ENCODE results near the gene FOXD1. TPM values are rescaled to one million over a fixed set of nuclear protein-coding genes. Genes with fewer than 3 reads are reported as not detected.

The FOXD1 gene
- total and polyA plus RNA-seq, 8 donors: 0.18 to 0.28 (median 0.19) TPM; not detected in 5

GRCh38 chr5:73436535-73437100 is 12.0 kb downstream of the FOXD1 start:
- Histone ChIP-seq H3K27ac (no peak overlapping the region), H3K27me3 (peaks cover 42 to 100% (median 92%) of the 10 kb centered on the region in 3 donors), H3K4me3 (peak overlapping the region; percentile 14 to 50 (median 32)), H3K36me3 (no peaks in the 10 kb centered on the region), H3K9me3 (peaks cover 0 to 7% (median 0%) of the 10 kb centered on the region in 4 donors), H3K4me1 (peaks cover 13 to 21% (median 19%) of the 10 kb centered on the region in 4 donors)
- DNase-seq: peak in 1 of 2 donors; percentile 48
- no peak for TF ChIP-seq EP300 (IDR thresholded peaks at IDR 0.05)
- no peak for TF ChIP-seq POLR2A (IDR thresholded peaks at IDR 0.05)
- TF ChIP-seq POLR2AphosphoS5 (IDR thresholded peaks at IDR 0.05): no peak
- TF ChIP-seq CTCF (IDR thresholded peaks at IDR 0.05): no peak
- intact Hi-C loops (cut with DNase I; ENCODE audit: low total_unique reads): no loop called here
- 2 to 11% (median 3%) methylated on average over 25 to 66 of the region's 66 CpGs for WGBS, 5 donors

GRCh38 chr5:73435759-73436534 is 12.6 kb downstream of the FOXD1 start:
- TF ChIP-seq POLR2AphosphoS5 (IDR thresholded peaks at IDR 0.05) (no peak), CTCF (IDR thresholded peaks at IDR 0.05) (no peak), EP300 (IDR thresholded peaks at IDR 0.05) (no peak), POLR2A (IDR thresholded peaks at IDR 0.05) (no peak)
- peak overlapping the region in 2 of 4 donors; percentile 34 to 50 for H3K4me3 ChIP-seq
- H3K4me1 ChIP-seq: peaks cover 13 to 21% (median 19%) of the 10 kb centered on the region in 4 donors
- H3K27ac ChIP-seq: no peak overlapping the region
- intact Hi-C loops (cut with DNase I; ENCODE audit: low total_unique reads): no loop called here
- H3K27me3 ChIP-seq: peaks cover 37 to 98% (median 86%) of the 10 kb centered on the region in 3 donors
- WGBS, 5 donors: 13 to 23% (median 17%) methylated on average over 35 of the region's 35 CpGs
- no peaks in the 10 kb centered on the region for H3K36me3 ChIP-seq
- peaks cover 0 to 7% (median 0%) of the 10 kb centered on the region in 4 donors for H3K9me3 ChIP-seq
- DNase-seq: no peak

DNA sequence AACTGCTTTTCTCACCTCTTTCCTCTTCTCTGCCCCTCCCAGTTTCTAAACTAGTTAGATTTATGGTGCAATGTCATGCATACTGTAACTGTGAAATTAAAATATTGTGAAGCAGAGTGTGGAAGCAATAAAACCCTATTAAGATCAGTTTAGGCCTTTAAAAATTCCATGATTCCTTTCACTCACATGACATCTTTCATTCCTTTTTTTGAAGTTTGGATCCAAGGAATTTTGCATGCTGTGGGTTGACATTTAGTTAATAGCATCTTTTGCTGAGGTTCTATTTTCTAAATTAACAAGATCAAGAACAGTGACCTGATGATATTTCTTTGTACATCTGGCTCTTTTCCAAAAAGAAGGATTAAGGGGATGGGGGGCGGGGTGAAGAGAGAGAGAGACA is 13.7 kb downstream of the FOXD1 start:
- Histone ChIP-seq H3K36me3 (no peaks in the 10 kb centered on the region), H3K27me3 (peaks cover 33 to 96% (median 82%) of the 10 kb centered on the region in 3 donors), H3K4me3 (no peak overlapping the region), H3K27ac (no peak overlapping the region), H3K9me3 (peaks cover 0 to 7% (median 0%) of the 10 kb centered on the region in 4 donors), H3K4me1 (peaks cover 13 to 21% (median 19%) of the 10 kb centered on the region in 4 donors)
- WGBS, 5 donors: 20 to 44% (median 31%) methylated on average over 1 of the region's 1 CpG
- TF ChIP-seq CTCF (IDR thresholded peaks at IDR 0.05) (no peak), EP300 (IDR thresholded peaks at IDR 0.05) (no peak), POLR2A (IDR thresholded peaks at IDR 0.05) (no peak), POLR2AphosphoS5 (IDR thresholded peaks at IDR 0.05) (no peak)
- no peak for DNase-seq
- intact Hi-C loops (cut with DNase I; ENCODE audit: low total_unique reads): no loop called here

DNA sequence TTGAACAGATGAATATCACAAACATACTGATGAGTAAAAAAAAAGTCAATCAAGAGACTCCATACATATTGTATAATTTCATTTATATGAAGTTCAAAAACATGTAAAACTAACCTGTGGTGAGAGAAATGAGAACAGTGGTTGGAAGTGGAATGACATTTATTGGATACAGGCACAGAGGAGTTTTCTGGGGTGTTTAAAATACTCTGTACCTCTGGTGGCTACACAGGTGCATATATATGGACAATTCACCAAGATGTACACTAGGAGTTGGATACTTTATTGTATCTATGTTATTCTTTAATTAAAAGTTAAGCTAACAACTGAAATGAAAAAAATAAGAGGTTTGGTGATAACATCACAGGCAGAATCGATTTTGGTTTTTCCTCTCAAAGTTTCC is 14.1 kb downstream of the FOXD1 start:
- peaks cover 33 to 92% (median 77%) of the 10 kb centered on the region in 3 donors for H3K27me3 ChIP-seq
- H3K36me3 ChIP-seq: no peaks in the 10 kb centered on the region
- H3K4me3 ChIP-seq: no peak overlapping the region
- H3K4me1 ChIP-seq: peaks cover 13 to 21% (median 19%) of the 10 kb centered on the region in 4 donors
- H3K9me3 ChIP-seq: peaks cover 0 to 7% (median 0%) of the 10 kb centered on the region in 4 donors
- intact Hi-C loops (cut with DNase I; ENCODE audit: low total_unique reads): no loop called here
- 25 to 47% (median 42%) methylated on average over 1 of the region's 1 CpG for WGBS, 5 donors
- no peak for TF ChIP-seq EP300 (IDR thresholded peaks at IDR 0.05)
- no peak overlapping the region for H3K27ac ChIP-seq
- no peak for DNase-seq
